NB4 (cell line): ENCODE measurements around the gene SDCBP2.

Experiments used
- MAX ChIP-seq: IDR thresholded peaks from 2 replicates; pipeline ENCODE4 v1.6.1; 2011; ENCODE audit warnings: low read depth, low read length
- MYC ChIP-seq: IDR thresholded peaks from 2 replicates; pipeline ENCODE4 v1.6.1; 2011; ENCODE audit warnings: low read depth, low read length
- POLR2A ChIP-seq: IDR thresholded peaks from 2 replicates; pipeline ENCODE4 v1.6.1; 2011; ENCODE audit warnings: mild to moderate bottlenecking; ENCODE audit not compliant: insufficient read length; ENCODE audit errors: extremely low read depth
- TF ChIP-seq, protein P1 (sequence below): IDR thresholded peaks from one replicate; pipeline ENCODE4 v1.5.1; 2012; ENCODE audit warnings: low read depth, low read length

GRCh38 chr20:1296117-1296610 lies 32.8 kb downstream of the SDCBP2 start:
- TF ChIP-seq, protein P1, sequence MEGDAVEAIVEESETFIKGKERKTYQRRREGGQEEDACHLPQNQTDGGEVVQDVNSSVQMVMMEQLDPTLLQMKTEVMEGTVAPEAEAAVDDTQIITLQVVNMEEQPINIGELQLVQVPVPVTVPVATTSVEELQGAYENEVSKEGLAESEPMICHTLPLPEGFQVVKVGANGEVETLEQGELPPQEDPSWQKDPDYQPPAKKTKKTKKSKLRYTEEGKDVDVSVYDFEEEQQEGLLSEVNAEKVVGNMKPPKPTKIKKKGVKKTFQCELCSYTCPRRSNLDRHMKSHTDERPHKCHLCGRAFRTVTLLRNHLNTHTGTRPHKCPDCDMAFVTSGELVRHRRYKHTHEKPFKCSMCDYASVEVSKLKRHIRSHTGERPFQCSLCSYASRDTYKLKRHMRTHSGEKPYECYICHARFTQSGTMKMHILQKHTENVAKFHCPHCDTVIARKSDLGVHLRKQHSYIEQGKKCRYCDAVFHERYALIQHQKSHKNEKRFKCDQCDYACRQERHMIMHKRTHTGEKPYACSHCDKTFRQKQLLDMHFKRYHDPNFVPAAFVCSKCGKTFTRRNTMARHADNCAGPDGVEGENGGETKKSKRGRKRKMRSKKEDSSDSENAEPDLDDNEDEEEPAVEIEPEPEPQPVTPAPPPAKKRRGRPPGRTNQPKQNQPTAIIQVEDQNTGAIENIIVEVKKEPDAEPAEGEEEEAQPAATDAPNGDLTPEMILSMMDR = no peak
- TF ChIP-seq POLR2A (no peak), MYC (no peak), MAX (no peak)
